Measurements from ENCODE around the gene DHRS1. TPM values are rescaled to one million over a fixed set of nuclear protein-coding genes. Genes with fewer than 3 reads are reported as not detected.

DHRS1 gene
- total and polyA plus RNA-seq, 2 of the 4 experiments (the other 2 are of a cell fraction), result 15.8 to 38.6 TPM

DNA sequence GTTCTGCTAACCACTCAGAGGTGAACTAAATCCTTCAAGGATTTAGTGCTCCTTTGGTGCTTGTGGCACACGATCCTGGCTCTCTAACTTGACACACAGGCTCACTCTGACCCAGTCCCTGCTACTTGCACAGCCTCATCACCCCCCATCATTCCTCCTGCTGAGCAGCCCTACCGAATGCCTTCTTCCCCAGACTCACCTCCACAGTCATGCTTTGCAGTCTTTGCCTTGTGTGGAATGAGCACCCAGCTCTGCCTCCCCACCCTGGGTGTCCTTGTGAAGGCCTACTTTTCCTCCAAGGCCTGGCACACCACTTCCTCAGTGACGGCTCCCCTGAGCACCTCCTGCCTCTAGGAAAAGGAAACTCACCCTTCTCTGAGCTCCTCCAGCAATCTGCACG is 49.2 kb downstream of the DHRS1 start:
- peak overlapping the region; percentile 29; the same call in 1 of the 2 replicates for H3K14ac ChIP-seq (replicated peaks; ENCODE audit: low read depth, low read length)
- dilution Hi-C loops (cut with HindIII; ENCODE audit: low sequenced_read_pairs, unreplicated experiment), result no loop called here
- no TSS peak for BruUV-seq (replicated peaks)

More for the DNA sequence above, 49.2 kb downstream of the DHRS1 start:
- 44% methylated on average over 2 of the region's 4 CpGs; no CpG with 5 or more reads in 1 of the 2 experiments for WGBS, 2 experiments (ENCODE audit: extremely low coverage in 2 of 2, insufficient read length in 1 of 2)
- POLR2A ChIA-PET (ENCODE audit: unreplicated experiment), result interaction anchor here (2.5 kb wide), 1 partner anchor 8 kb away, joined by 7 read pairs; the partner anchor contains the start of gene TINF2
- H3K4me3 ChIP-seq (ENCODE audit: insufficient read depth, low read depth, low read length), result no peak overlapping the region
- peak overlapping the region; percentile 15 for H2BK5ac ChIP-seq (ENCODE audit: low read depth, low read length, poor library complexity, severe bottlenecking)
- peaks cover 25% of the 10 kb centered on the region for H3K9me1 ChIP-seq (ENCODE audit: insufficient read depth, low read length)
- H4K91ac ChIP-seq (ENCODE audit: insufficient read depth, low read depth, low read length), result peak overlapping the region; percentile 5
- intact Hi-C loops (cut with micrococcal nuclease), result no loop called here
- H3K9me3 ChIP-seq (ENCODE audit: control insufficient read depth, insufficient read depth, low read length), result no peaks in the 10 kb centered on the region
- no peaks in the 10 kb centered on the region for H3K79me1 ChIP-seq (ENCODE audit: low read depth in 1 of 2, low read length in 2 of 2)
- H3K56ac ChIP-seq (ENCODE audit: extremely low read depth, insufficient read depth, low read length), result no peak overlapping the region
- no peaks in the 10 kb centered on the region for H3K27me3 ChIP-seq (ENCODE audit: control insufficient read depth, insufficient read depth, low read length)
- H3K23ac ChIP-seq (ENCODE audit: low read depth, low read length), result peak overlapping the region; percentile 29; the same call in 1 of the 2 replicates
- H2AFZ ChIP-seq (replicated peaks; ENCODE audit: low read length, poor library complexity), result peak overlapping the region; percentile 71
- peaks cover 13% of the 10 kb centered on the region for H3K4me1 ChIP-seq (ENCODE audit: control insufficient read depth, insufficient read depth, low read length)
- no peak overlapping the region for H2AK9ac ChIP-seq (replicated peaks; ENCODE audit: low read depth, low read length, poor library complexity)
- no peak for TF ChIP-seq POLR2A (IDR thresholded peaks at IDR 0.05; ENCODE audit: low read depth, low read length)
- no peak for TF ChIP-seq MAFK (IDR thresholded peaks at IDR 0.05; ENCODE audit: low read depth, low read length)
- TF ChIP-seq, protein P1, sequence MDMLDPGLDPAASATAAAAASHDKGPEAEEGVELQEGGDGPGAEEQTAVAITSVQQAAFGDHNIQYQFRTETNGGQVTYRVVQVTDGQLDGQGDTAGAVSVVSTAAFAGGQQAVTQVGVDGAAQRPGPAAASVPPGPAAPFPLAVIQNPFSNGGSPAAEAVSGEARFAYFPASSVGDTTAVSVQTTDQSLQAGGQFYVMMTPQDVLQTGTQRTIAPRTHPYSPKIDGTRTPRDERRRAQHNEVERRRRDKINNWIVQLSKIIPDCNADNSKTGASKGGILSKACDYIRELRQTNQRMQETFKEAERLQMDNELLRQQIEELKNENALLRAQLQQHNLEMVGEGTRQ (IDR thresholded peaks at IDR 0.05; ENCODE audit: low read depth, low read length), result no peak
- TF ChIP-seq RAD21 (IDR thresholded peaks at IDR 0.05; ENCODE audit: low read length), result no peak
- no peak for TF ChIP-seq SMC3 (IDR thresholded peaks at IDR 0.05; ENCODE audit: low read depth, low read length)
- no peak for TF ChIP-seq MXI1 (IDR thresholded peaks at IDR 0.05; ENCODE audit: borderline replicate concordance, low read depth, low read length)
- no peak for TF ChIP-seq CTCF (conservative IDR thresholded peaks at IDR 0.05; ENCODE audit: low read depth, low read length)
- no peak for TF ChIP-seq RCOR1 (IDR thresholded peaks at IDR 0.05; ENCODE audit: insufficient replicate concordance, low read length)
- no peak for TF ChIP-seq FOS (IDR thresholded peaks at IDR 0.05; ENCODE audit: low read depth, low read length)
- TF ChIP-seq BHLHE40 (IDR thresholded peaks at IDR 0.05; ENCODE audit: low read depth, low read length), result no peak
- no peak for TF ChIP-seq CHD1 (IDR thresholded peaks at IDR 0.05; ENCODE audit: low read depth, low read length)
- no peak for TF ChIP-seq NFE2L2 (IDR thresholded peaks at IDR 0.05; ENCODE audit: low read depth, low read length)
- no peak overlapping the region for H3K4me2 ChIP-seq (ENCODE audit: low read depth, low read length)
- peak overlapping the region; percentile 40; the same call in 1 of the 2 replicates for H3K4ac ChIP-seq (ENCODE audit: low read depth, low read length)
- H4K5ac ChIP-seq (ENCODE audit: low read depth, low read length), result no peak overlapping the region
- ATAC-seq (ENCODE audit: low read depth), result no peak
- H2BK15ac ChIP-seq (ENCODE audit: low read depth, low read length), result no peak overlapping the region
- CTCF ChIA-PET, result interaction anchor here (2.5 kb wide), 1 partner anchor 7 kb away, joined by 10 read pairs; the partner anchor contains the start of gene TINF2
- H3K27ac ChIP-seq (ENCODE audit: insufficient read depth, low read length), result no peak overlapping the region
- H2BK120ac ChIP-seq (ENCODE audit: low read depth, low read length), result peak overlapping the region; percentile 47
- no peak overlapping the region for H3K9ac ChIP-seq (ENCODE audit: low read depth, low read length)
- peak overlapping the region in 1 of 2 experiments; percentile 75; a peak in 3 of 4 replicates for H4K8ac ChIP-seq (ENCODE audit: low read depth in 2 of 2, low read length in 2 of 2)
- no peaks in the 10 kb centered on the region for H4K20me1 ChIP-seq (ENCODE audit: insufficient read depth, low read length)
- no peak for DNase-seq
- in situ Hi-C loops (cut with MboI; ENCODE audit: low sequenced_read_pairs), result no loop called here
- H3K18ac ChIP-seq (ENCODE audit: low read depth, low read length), result no peak overlapping the region
- peaks cover 2% of the 10 kb centered on the region; the same call in 1 of the 2 replicates for H3K36me3 ChIP-seq (ENCODE audit: control insufficient read depth, insufficient read depth, low read length)
- peak overlapping the region; percentile 43 for H2AK5ac ChIP-seq (ENCODE audit: low read depth, low read length)
- peak overlapping the region; percentile 49 for H2BK20ac ChIP-seq (ENCODE audit: low read depth, low read length)
